Neural cell (in vitro differentiated cells): ENCODE data around the gene MTHFD1L.

Experiments
- EP300 ChIP-seq: fragments of 450-650 bp; conservative IDR thresholded peaks from 2 replicates; pipeline ENCODE4 v1.6.1; 2014; ENCODE audit warnings: antibody characterized with exemption, mild to moderate bottlenecking, moderate library complexity; ENCODE audit not compliant: poor library complexity, severe bottlenecking
- REST ChIP-seq: IDR thresholded peaks from 2 replicates; pipeline ENCODE4 v1.6.1; 2012; ENCODE audit warnings: borderline replicate concordance
- TF ChIP-seq, protein P1 (sequence below): fragments of 450-650 bp; IDR thresholded peaks from 2 replicates; pipeline ENCODE4 v1.5.1; 2014; ENCODE audit warnings: antibody characterized with exemption, mild to moderate bottlenecking, moderate library complexity; ENCODE audit not compliant: poor library complexity, severe bottlenecking

GRCh38 chr6:150887978-150888563 is 22.6 kb downstream of the MTHFD1L start:
- no peak for TF ChIP-seq REST
- TF ChIP-seq, protein P1, sequence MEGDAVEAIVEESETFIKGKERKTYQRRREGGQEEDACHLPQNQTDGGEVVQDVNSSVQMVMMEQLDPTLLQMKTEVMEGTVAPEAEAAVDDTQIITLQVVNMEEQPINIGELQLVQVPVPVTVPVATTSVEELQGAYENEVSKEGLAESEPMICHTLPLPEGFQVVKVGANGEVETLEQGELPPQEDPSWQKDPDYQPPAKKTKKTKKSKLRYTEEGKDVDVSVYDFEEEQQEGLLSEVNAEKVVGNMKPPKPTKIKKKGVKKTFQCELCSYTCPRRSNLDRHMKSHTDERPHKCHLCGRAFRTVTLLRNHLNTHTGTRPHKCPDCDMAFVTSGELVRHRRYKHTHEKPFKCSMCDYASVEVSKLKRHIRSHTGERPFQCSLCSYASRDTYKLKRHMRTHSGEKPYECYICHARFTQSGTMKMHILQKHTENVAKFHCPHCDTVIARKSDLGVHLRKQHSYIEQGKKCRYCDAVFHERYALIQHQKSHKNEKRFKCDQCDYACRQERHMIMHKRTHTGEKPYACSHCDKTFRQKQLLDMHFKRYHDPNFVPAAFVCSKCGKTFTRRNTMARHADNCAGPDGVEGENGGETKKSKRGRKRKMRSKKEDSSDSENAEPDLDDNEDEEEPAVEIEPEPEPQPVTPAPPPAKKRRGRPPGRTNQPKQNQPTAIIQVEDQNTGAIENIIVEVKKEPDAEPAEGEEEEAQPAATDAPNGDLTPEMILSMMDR, result no peak
- TF ChIP-seq EP300, result no peak
